NCI-H2081 (cell line): ENCODE data around the gene ADD3.

Source experiments
- DNase-seq, 2 experiments: peaks; one replicate each; lab custom pipeline; 2025; lab: John Stamatoyannopoulos, UW

ADD3 gene

GRCh38 chr10:110181911-110182310 is 174.1 kb downstream of the ADD3 start:
- no peak for DNase-seq

- DNase-seq = no peak
Observed at GRCh38 chr10:110184398-110184797, 176.6 kb downstream of the ADD3 start.
